ENCODE measurements around the gene PLCH2.

PLCH2 gene

GRCh38 chr1:2532485-2533160 lies 56.5 kb downstream of the PLCH2 start:
- DNase-seq: no peak

- no peak for DNase-seq
Observed at GRCh38 chr1:2533365-2533764, 57.3 kb downstream of the PLCH2 start.

GRCh38 chr1:2534315-2534686 lies 58.2 kb downstream of the PLCH2 start:
- DNase-seq: no peak

- peak in 1 of 2 experiments; percentile 18 for DNase-seq
Observed at GRCh38 chr1:2534687-2535441, 58.8 kb downstream of the PLCH2 start.

- DNase-seq: no peak
Observed at GRCh38 chr1:2535455-2535854, 59.4 kb downstream of the PLCH2 start.

- no peak for DNase-seq
Observed at GRCh38 chr1:2535981-2536380, 59.9 kb downstream of the PLCH2 start.

GRCh38 chr1:2537784-2538115 lies 61.7 kb downstream of the PLCH2 start:
- no peak for DNase-seq

GRCh38 chr1:2538376-2538775 lies 62.3 kb downstream of the PLCH2 start:
- DNase-seq: no peak

GRCh38 chr1:2538872-2539271 lies 62.8 kb downstream of the PLCH2 start:
- DNase-seq: no peak

GRCh38 chr1:2539312-2539907 lies 63.3 kb downstream of the PLCH2 start:
- DNase-seq: no peak

- no peak for DNase-seq
Observed at GRCh38 chr1:2540816-2541492, 64.9 kb downstream of the PLCH2 start.

GRCh38 chr1:2541619-2542245 lies 65.6 kb downstream of the PLCH2 start:
- DNase-seq: no peak

- no peak for DNase-seq
Observed at GRCh38 chr1:2542246-2542915, 66.3 kb downstream of the PLCH2 start.

- DNase-seq: peak in 1 of 2 experiments; percentile 21
Observed at GRCh38 chr1:2543543-2544092, 67.5 kb downstream of the PLCH2 start.

GRCh38 chr1:2544093-2544874 lies 68.2 kb downstream of the PLCH2 start:
- DNase-seq: no peak

GRCh38 chr1:2544875-2545640 lies 69.0 kb downstream of the PLCH2 start:
- DNase-seq: no peak

- DNase-seq: peak; percentile 85 to 92
Observed at GRCh38 chr1:2545754-2546514, 69.8 kb downstream of the PLCH2 start.

- peak; percentile 91 to 93 for DNase-seq
Observed at GRCh38 chr1:2546515-2547209, 70.6 kb downstream of the PLCH2 start.

Data from NCI-H2081 (cell line).